KMS-11 (cell line): ENCODE data around the gene RBFOX2.
A peak's percentile ranks its signal among the peaks of the same experiment; 100 is the strongest.

Experiments used
- H2AFZ ChIP-seq: fragments of 200-600 bp; sonication (generic); 2 replicates; pipeline ENCODE4 v1.6.1; 2016; ENCODE audit warnings: antibody characterized with exemption, mixed run types, low read depth
- H3K27ac ChIP-seq: fragments of 200-600 bp; sonication (generic); 2 replicates; pipeline ENCODE4 v1.6.1; 2016; ENCODE audit warnings: mild to moderate bottlenecking, mixed run types
- H3K27me3 ChIP-seq: fragments of 200-600 bp; sonication (generic); 2 replicates; pipeline ENCODE4 v1.6.1; 2017; ENCODE audit warnings: mild to moderate bottlenecking, low read depth, mixed run types, moderate library complexity; ENCODE audit not compliant: insufficient read depth
- H3K36me3 ChIP-seq: fragments of 200-600 bp; sonication (generic); 2 replicates; pipeline ENCODE4 v1.6.1; 2017; ENCODE audit warnings: mild to moderate bottlenecking, mixed run types; ENCODE audit not compliant: insufficient read depth
- H3K4me1 ChIP-seq: fragments of 200-600 bp; sonication (generic); 2 replicates; pipeline ENCODE4 v1.6.1; 2016; ENCODE audit warnings: mild to moderate bottlenecking, low read depth, mixed run types; ENCODE audit not compliant: poor library complexity, severe bottlenecking
- H3K4me2 ChIP-seq: fragments of 200-600 bp; sonication (generic); 2 replicates; pipeline ENCODE4 v1.7.0; 2016; ENCODE audit warnings: mild to moderate bottlenecking, mixed run types
- H3K4me3 ChIP-seq: fragments of 200-600 bp; sonication (generic); IDR thresholded peaks from 2 replicates; pipeline ENCODE4 v1.6.1; 2017; ENCODE audit warnings: low read depth, low read length, mixed read lengths; ENCODE audit not compliant: insufficient read depth
- H3K79me2 ChIP-seq: fragments of 200-600 bp; sonication (generic); 2 replicates; pipeline ENCODE4 v1.6.1; 2016; ENCODE audit warnings: low read depth, mixed run types; ENCODE audit not compliant: insufficient read depth
- H3K9ac ChIP-seq: fragments of 200-600 bp; sonication (generic); 2 replicates; pipeline ENCODE4 v1.6.1; 2016; ENCODE audit warnings: mild to moderate bottlenecking, mixed run types
- H4K20me1 ChIP-seq: fragments of 200-600 bp; sonication (generic); 2 replicates; pipeline ENCODE4 v1.6.1; 2016; ENCODE audit warnings: mild to moderate bottlenecking, mixed run types; ENCODE audit not compliant: insufficient read depth
- CTCF ChIP-seq: fragments of 200-600 bp; sonication (generic); conservative IDR thresholded peaks from 2 replicates; pipeline ENCODE4 v1.6.1; 2017; ENCODE audit warnings: low read depth, mild to moderate bottlenecking, antibody characterized with exemption, low read length, moderate library complexity, mixed read lengths

Gene RBFOX2

GRCh38 chr22:36028646-36029405, at the start of gene RBFOX2:
Gene RBFOX2 (minus strand): TSS chr22:36028824. CDS start chr22:36028425, 399 bp downstream.
- peak within 1 kb of the TSS; percentile 56 for H3K4me2 ChIP-seq
- H3K9ac ChIP-seq = peak within 1 kb of the TSS; percentile 14; the same call in 1 of the 2 replicates
- no peak within 1 kb of the TSS for H3K4me3 ChIP-seq
- H2AFZ ChIP-seq = peak within 1 kb of the TSS; percentile 81
- H3K79me2 ChIP-seq = no peaks in the 10 kb centered on the region
- peaks cover 15% of the 10 kb centered on the region for H3K4me1 ChIP-seq
- H3K36me3 ChIP-seq = no peaks in the 10 kb centered on the region
- no peaks in the 10 kb centered on the region for H4K20me1 ChIP-seq
- no peak within 1 kb of the TSS for H3K27ac ChIP-seq
- no peak for TF ChIP-seq CTCF
- no peaks in the 10 kb centered on the region for H3K27me3 ChIP-seq

GRCh38 chr22:36077271-36077670, 48.6 kb upstream of the RBFOX2 start:
- Histone ChIP-seq H3K36me3 (no peaks in the 10 kb centered on the region), H3K27me3 (no peaks in the 10 kb centered on the region), H4K20me1 (no peaks in the 10 kb centered on the region), H3K27ac (no peak overlapping the region), H3K9ac (no peak overlapping the region), H3K4me3 (no peak overlapping the region), H3K4me2 (no peak overlapping the region), H3K4me1 (no peaks in the 10 kb centered on the region), H2AFZ (no peak overlapping the region), H3K79me2 (no peaks in the 10 kb centered on the region)
- no peak for TF ChIP-seq CTCF

GRCh38 chr22:36075724-36076123, 47.1 kb upstream of the RBFOX2 start:
- Histone ChIP-seq H3K27ac (no peak overlapping the region), H4K20me1 (no peaks in the 10 kb centered on the region), H3K4me1 (no peaks in the 10 kb centered on the region), H3K4me2 (no peak overlapping the region), H3K27me3 (no peaks in the 10 kb centered on the region), H2AFZ (no peak overlapping the region), H3K4me3 (no peak overlapping the region), H3K9ac (no peak overlapping the region), H3K36me3 (no peaks in the 10 kb centered on the region), H3K79me2 (no peaks in the 10 kb centered on the region)
- TF ChIP-seq CTCF = no peak

- H3K27ac ChIP-seq = no peak overlapping the region
- no peak overlapping the region for H3K9ac ChIP-seq
- no peaks in the 10 kb centered on the region for H3K4me1 ChIP-seq
- H3K4me2 ChIP-seq = no peak overlapping the region
- no peak overlapping the region for H2AFZ ChIP-seq
- no peaks in the 10 kb centered on the region for H3K36me3 ChIP-seq
- H3K79me2 ChIP-seq = no peaks in the 10 kb centered on the region
- no peaks in the 10 kb centered on the region for H4K20me1 ChIP-seq
- H3K4me3 ChIP-seq = no peak overlapping the region
- no peaks in the 10 kb centered on the region for H3K27me3 ChIP-seq
- no peak for TF ChIP-seq CTCF
Observed at GRCh38 chr22:36075230-36075629, 46.6 kb upstream of the RBFOX2 start.
